Amniotic stem cell (primary cell): ENCODE data around the gene DBT.
"Not testable (repeated sequence)": the region's sequence is repeated elsewhere in the genome, so short reads cannot be mapped to it uniquely, and the experiment has no call there.

Experiments
- DNase-seq: peaks from one replicate; lab custom pipeline; 2025; lab: John Stamatoyannopoulos, UW

The DBT gene

DNA sequence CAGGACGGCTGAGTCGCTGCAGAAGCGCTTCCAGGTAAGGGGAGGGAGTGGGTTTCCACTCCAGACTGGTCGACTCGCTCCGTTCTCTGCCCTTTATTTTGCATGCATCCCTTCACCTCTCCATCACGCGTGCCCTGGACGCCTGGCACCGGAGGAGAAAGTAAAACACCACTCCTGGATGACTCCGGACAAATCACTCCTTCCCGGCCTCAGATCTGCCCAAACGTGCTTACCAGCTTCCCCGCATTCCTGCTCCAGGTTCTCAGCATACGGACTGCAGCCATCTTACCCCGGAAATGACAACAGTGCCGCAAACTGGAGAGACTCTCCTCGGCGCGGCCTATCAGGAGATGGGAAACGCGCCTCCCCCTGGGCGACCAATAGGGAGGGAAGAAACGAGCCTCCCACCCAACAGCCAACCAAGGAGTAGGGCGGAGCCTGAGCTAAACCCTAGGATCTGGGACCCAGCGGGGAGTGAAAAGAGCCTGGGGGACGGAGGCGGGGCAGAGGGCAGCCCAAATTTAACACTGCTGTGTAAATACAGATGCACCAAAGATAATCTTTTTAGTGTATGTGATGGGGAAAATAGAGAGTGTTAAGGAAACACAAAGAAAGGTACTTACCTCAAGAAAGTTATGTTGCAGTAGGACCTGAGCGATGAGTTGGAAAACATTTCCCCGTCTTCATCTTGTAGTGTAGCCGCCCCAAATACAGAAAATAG, at the start of gene DBT:
DBT (minus strand) TSS at position 298 of the 721 bp plus-strand sequence; CDS start at position 284, 14 bp downstream.
- DNase-seq, result peak; percentile 95

DNA sequence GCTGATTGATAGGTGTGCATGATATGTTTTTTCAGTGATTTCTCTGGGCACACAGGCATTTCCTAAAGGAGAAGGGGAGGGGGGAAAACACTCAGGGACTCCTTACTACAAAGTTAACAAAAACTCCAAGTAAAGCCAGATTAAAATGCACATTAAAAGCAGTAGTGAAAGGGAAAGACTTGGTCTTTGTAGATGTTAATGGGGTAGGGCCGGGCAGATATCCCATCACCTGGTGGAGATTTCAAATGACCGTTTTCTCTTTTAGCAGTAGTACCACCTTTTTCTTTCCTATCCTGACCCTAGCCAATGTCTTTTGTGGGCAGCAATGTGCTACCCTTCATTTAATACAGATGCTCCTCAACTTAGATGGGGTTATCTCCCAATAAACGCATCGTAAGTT, 48.9 kb upstream of the DBT start:
- no peak for DNase-seq

DNA sequence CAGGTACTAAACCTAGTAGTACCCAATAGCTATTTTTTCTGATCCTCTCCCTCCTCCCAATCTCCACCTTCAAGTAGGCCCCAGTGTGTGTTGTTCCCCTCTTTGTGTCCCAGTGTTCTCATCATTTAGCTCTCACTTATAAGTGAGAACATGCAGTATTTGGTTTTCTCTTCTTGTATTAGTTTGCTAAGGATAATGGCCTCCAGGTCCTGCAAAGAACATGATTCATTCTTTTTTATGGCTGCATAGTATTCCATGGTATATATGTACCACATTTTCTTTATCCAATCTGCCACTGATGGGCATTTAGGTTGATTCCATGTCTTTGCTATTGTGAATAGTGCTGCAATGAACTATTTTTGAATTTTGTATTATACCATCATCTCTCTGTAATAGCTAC, 47.4 kb upstream of the DBT start:
- not testable (repeated sequence) for DNase-seq

DNA sequence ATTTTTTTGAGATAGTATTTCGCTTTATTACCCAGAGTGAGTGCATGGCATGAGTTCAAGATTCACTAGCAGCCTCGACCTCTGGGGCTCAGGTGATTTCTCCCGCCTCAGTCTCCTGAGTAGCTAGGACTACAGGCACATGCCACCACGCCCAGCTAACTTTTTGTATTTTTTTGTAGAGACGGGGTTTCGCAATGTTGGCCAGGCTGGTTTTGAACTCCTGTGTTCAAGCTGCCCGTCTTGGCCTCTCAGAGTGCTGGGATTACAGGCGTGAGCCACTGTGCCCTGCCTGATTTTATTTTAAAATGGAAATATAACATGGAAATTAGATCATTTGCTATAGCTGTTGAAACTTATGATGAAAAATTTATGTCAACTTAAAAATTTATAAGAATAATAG, 46.5 kb upstream of the DBT start:
- DNase-seq, result no peak

DNA sequence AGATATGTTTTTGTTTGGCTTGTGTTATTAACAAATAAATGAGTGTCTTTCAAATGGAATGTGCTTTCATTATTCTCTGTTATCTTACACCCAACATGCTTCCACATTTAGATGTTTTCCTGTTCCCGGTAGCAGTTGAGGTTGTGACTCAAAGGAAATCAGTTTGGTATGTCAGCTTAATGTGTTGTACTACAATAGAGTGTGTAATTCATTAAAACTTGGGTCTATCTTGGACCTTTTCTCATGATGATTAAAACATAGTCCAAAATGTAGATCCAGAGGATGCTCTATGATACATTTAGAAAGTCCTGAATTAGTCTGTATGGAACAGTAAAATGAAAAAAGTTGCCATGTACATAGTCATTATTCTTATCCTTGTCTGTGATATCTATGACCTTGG, 43.1 kb upstream of the DBT start:
- DNase-seq, result no peak

DNA sequence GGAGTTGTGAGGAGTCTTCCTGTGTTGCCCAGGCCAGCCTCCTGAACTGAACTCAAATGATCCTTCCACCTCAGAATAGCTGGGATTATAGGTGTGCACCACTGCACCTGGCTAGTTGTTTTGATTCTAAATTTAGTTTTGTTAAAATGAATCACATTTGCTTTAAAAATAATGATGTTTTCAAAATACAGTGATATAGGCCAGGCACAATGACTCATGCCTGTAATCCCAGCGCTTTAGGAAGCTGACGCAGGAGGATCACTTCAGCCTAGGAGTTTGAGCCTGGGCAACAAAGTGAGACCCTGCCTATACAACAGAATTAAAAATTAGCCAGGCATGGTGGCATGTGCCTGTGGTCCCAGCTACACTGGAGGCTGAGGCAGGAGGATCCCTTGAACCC, 40.7 kb upstream of the DBT start:
- no peak for DNase-seq

DNA sequence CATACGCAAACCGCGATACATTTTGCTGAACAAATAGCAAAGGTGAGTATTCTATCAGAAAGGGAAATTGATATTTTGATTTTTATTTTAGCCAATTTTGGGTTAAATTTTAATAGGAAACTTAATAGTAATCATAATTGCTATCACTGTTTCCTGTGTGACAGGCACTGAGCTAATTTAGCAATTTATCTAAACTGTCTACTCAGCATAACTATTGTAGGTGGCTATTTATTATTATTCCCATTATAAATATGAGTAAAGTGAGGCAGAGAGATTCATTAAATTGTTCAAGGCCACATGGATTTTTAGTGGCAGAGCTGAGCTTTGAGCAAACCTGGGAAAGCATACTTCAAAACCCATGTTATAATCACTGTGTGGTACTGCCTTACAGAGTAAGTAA, 37.5 kb upstream of the DBT start:
- DNase-seq, result no peak

DNA sequence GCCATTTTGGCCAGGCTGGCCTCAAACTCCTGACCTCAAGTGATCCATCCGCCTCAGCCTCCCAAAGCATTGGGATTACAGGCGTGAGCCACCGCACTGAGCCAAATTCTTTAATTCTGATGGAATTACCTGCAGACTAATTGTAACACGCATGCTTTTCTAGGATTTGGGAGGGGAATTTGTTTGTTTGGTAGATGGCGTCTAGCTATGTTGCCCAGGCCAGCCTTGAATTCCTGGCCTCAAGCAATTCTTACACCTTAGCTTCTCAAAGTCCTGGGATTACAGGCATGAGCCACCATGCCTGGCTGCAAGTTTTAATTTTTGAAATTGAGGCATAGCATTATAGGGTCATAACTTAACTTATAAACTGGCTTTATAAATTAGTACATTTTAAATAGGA, 35.0 kb upstream of the DBT start:
- DNase-seq, result no peak

DNA sequence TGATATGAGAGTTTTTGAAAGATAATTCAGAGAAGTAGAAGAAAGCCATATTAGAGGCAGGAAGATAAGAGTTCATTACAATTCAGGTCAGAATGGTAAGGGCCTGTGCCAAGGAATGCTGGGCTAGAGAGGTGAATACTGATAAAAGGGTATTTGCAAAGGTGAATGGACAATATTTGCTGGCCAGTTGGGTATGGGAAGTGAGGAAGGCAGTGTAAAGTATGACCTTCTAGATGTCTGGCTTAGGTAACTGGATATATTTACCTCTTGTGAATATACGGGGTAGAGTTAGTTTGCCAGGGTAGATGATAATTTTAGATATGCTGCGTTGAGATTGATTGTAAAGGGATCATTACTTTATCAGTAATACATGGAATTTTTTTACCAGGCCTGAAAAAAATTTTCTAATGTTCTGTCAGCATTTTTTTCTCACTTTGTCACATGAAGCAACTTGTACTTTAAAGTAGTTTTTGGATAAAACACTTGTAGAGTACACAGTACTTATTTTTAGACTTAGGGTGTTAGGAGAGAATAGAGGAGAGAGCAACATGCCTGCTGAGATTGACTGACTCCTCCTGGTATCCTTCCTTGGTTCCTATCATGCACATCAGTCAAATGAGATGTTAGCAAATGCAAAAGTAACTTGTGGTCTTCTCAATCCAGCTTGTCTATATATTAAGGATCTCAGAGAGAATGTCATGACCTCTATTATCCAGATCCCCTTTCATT, 30.5 kb upstream of the DBT start:
- no peak for DNase-seq

DNA sequence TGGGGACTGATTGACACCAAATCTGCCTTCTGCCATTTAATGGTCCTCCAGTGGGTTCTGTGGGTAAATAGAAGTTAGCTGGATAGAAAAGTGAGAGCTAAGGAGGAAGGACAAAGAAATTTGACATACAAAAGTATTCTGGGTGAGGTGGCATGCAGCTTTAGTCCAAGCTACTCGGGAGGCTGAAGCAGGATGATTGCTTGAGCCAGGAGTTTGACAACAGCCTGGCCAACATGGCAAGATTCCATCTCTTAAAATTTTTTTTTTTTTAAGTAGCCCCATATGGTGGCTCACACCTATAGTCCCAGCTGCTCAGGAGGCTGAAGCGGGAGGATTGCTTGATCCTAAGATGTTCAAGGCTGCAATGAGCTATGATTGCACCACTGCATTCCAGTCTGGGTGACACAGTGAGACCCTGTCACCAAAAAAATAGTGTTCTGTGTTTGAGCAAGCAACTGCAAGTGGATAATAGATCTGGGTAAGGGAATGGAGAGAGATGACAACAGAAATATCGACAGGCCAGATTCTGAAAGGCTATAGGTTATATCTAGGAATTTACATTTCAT, 29.8 kb upstream of the DBT start:
- no peak for DNase-seq

DNA sequence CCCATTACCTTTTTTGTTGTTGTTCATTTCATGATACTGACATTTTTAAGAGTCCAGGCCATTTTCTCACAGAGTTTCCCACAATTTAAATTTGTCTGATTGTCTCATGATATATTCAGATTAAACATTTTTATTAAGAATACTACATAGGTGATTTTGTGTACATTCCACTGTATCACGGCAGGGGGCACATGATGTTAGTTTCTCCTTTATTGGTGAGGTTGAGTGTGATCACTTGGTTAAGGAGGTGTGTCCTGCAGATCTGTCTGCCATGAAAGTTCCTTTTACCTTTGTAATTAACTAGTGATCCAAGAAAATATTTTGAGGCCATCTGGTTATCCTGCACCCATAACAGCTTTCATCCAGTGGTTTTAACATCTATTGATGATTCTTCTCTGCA, 28.2 kb upstream of the DBT start:
- DNase-seq, result no peak

DNA sequence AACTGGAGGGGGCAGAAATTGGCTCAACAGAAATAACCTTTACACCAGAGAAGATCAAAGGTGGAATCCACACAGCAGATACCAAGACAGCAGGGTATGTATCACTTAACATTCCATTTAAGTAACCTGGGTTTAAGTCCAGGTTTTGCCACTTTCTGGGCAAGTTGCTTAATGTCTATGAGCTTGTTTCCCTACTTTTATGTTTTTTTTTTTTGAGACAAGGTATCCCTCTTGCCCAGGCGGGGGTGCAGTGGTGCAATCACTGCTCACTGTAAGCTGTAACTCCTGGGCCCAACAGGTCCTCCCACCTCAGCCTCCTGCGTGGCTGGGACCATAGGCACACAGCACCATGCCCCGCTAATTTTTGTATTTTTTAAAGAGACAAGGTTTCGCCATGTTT, 18.6 kb upstream of the DBT start:
- DNase-seq, result no peak

DNA sequence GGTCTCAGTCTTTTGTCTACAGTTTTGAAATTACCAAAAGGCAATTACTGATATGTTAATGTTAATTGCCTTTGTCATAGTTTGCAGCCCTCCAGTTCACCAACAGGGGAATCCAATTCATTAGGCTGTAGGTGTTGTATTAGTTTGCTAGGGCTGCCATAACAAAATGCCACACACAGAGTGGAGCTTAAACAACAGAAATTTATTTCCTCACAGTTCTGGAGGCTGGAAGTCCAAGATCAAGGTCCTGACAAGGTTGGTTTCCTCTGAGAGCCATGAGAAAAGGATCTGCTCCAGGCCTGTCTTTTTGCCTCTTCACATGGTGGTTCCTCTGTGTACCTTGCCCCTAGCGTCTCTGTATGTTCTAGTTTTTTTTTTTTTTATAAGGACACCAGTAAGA, 17.6 kb upstream of the DBT start:
- DNase-seq, result no peak

DNA sequence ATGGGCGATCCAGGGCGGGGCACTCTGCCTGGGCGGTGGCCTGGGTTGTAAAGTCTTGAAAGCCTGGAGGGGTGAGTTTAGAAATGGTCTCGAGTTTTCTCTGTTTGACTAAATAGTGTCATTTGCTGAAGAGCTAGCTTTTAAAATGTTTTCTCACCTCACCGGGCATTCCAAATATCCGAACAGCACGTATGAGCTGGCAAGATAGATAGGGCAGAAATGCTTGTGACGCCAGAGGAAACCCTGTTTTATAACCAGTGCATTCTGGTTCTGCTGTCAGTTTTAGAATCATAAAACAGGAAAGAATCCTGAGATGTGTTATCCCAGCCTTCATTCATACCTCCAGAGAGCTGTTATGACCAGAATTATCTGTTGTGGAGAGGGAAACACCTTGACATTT, 17.1 kb upstream of the DBT start:
- DNase-seq, result no peak

DNA sequence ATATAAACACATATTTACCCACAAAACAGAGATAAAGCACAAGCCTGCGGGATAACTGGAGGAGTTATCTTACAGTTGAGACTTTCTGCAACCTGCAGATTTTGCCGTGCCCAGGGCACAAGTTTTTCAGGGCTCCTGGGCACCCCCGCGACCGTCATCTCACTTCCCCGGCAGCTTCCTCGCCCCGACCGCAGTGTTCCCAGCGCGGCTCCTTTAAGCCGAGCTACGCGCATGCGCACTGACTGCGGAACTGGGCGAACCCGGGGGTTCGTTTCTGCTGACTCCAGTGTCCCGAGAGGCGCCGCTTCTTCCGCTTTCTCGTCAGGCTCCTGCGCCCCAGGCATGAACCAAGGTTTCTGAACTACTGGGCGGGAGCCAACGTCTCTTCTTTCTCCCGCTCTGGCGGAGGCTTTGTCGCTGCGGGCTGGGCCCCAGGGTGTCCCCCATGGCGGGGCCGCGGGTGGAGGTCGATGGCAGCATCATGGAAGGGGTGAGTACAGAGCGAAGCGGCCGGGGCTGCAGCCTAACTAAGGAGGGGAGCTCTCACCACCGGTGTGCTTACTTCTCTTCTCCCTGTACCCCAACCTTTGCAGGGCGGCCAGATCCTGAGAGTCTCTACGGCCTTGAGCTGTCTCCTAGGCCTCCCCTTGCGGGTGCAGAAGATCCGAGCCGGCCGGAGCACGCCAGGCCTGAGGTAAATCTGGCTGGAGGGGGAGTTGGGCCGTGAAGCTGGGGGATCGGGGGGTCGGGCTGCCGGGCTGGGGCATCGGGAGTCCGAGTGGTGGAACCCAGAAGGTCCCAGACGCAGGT, 16.5 kb upstream of the DBT start, which contains the start of gene RTCA:
RTCA (plus strand) TSS at position 286 of the 810 bp plus-strand sequence; CDS start at position 446, 160 bp downstream.
- peak; percentile 85 for DNase-seq

DNA sequence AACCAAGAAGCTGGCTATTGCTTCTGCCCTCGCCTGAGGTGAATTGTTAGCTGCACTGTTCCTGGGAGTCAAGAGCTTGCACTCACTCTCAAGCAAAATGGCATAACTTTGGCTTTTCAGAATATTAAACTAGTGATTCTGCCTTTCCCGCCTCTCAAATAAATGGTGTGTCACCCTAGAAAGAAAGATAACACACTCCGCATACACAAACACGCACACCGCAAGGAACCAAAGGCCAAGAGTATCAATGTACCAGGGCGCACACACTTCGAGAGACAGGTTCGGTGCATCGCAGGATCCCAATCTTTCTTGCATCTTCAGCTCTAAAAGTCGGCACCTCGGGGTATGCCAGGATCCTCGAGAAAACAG, 15.9 kb upstream of the DBT start:
- DNase-seq, result no peak

DNA sequence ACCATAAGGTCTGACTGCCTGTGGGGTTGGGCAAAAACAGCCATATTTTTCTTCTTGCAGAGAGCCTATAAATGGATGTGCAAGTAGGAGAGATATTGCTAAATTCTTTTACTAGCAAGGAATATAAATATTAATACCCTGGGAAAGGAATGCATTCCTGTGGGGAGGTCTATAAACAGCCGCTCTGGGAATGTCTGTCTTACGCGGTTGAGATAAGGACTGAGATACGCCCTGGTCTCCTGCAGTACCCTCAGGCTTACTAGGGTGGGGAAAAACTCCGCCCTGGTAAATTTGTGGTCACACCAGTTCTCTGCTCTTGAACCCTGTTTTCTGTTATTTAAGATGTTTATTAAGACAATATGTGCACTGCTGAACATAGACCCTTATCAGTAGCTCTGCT, 14.4 kb upstream of the DBT start:
- DNase-seq, result not testable (repeated sequence)

DNA sequence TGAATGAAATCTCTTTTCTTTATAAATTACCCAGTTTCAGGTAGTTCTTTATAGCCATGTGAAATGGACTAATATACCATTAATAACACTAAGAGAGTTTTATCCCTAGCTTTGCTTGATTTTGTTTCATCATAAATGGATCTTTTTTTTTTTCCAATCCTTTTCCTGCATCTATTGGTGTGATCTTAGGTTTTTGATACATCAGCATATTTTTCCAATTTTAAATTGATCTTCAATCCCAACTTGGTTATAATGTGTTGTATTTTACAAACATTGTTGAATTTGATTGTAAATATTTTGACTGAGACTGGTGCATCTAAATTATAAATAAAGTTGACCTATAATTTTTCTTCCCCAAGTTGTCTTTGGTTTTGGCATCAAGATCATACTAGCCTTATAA, 12.1 kb upstream of the DBT start:
- no peak for DNase-seq

DNA sequence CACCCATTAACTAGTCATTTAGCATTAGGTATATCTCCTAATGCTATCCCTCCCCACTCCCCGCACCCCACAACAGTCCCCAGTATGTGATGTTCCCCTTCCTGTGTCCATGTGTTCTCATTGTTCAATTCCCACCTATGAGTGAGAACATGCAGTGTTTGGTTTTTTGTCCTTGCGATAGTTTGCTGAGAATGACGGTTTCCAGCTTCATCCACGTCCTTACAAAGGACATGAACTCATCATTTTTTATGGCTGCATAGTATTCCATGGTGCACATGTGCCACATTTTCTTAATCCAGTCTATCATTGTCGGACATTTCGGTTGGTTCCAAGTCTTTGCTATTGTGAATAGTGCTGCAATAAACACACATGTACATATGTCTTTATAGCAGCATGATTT, 8.8 kb upstream of the DBT start:
- DNase-seq, result not testable (repeated sequence)

DNA sequence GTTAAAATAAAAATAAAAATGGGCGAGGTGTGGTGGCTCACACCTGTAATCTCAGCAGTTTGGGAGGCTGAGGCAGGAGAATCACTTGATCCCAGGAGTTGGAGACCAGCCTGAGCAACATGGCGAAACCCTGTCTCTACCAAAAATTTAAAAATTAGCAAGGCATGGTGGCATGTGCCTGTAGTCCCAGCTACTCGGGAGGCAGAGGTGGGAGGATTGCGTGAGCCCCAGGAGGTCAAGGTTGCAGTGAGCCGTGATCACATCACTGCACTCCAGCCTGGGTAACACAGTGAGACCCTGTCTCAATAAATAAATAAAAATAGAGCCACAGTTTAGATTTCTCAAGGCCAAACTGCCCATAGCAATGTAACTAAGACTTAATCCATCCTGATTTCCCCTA, 6.6 kb upstream of the DBT start:
- DNase-seq, result not testable (repeated sequence)

DNA sequence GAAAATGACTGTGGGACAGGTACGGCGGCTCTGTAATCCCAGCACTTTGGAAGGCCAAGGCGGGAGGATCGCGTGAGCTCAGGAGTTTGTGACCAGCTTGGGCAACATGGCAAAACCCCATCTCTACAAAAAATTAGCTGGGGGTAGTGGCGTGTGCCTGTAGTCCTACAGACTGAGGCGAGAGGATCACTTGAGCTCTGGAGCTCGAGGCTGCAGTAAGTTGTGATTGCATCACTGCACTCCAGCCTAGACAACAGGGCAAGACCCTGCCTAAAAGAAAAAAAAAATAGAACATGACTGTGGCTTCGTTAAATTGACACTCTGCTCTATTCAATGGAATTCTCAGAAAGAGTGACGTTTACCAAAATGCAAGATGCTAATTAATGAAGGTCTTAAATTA, 3.9 kb upstream of the DBT start:
- DNase-seq, result no peak

DNA sequence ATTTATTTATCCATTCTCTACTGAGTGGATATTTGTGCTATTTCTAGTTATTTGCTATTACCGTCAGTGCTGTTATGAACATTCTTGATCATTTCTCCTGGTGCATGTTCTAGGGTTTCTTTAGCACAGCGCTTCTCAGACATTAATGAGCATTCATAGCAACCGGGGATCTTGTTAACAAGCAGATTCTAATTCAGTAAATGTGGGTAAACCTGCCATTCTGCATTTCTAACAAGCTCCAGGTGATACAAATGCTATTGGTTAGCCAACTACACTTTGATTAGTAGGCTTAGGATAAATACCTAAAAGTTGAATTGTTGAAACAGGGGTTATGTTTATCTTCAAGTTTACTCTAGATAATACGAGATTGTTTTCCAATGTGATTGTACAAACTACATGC, 3.3 kb upstream of the DBT start:
- DNase-seq, result no peak

DNA sequence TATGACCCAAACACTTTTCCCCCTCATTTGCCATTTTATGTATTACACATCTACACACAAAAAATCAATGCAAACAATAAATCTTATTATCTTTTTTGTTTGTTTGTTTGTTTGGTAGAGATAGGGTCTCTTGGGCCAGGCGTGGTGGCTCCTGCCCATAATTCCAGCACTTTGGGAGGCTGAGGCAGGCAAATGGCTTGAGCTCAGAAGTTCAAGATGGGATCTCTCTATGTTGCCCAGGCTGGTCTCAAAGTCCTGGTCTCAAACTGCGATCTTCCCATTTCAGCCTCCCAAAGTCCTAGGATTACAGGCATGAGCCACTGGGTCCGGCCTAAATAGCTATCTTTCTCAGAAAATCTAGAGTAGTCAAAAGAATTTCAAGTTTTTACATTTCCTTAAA, 1.2 kb upstream of the DBT start:
- DNase-seq, result no peak
